ENCODE data around the gene KIRREL2.
"Not testable (repeated sequence)": the region's sequence is repeated elsewhere in the genome, so short reads cannot be mapped to it uniquely, and the experiment has no call there.

Gene KIRREL2

GRCh38 chr19:35899547-35900214, 43.0 kb downstream of the KIRREL2 start:
- DNase-seq, result peak; percentile 93

GRCh38 chr19:35901055-35901644, 44.4 kb downstream of the KIRREL2 start:
- DNase-seq, result no peak

- peak; percentile 63 for DNase-seq
These were observed 45.3 kb downstream of the KIRREL2 start, which contains the start of gene HCST for GRCh38 chr19:35901854-35902661. Gene HCST (plus strand): TSS chr19:35902529. CDS start chr19:35902594, 65 bp downstream.

- no peak for DNase-seq
These were observed 46.3 kb downstream of the KIRREL2 start for GRCh38 chr19:35902870-35903475.

GRCh38 chr19:35903550-35904179, 47.0 kb downstream of the KIRREL2 start:
- peak; percentile 95 for DNase-seq

- peak; percentile 51 for DNase-seq
These were observed 47.8 kb downstream of the KIRREL2 start for GRCh38 chr19:35904311-35905068.

- DNase-seq, result no peak
These were observed 48.5 kb downstream of the KIRREL2 start for GRCh38 chr19:35905178-35905727.

GRCh38 chr19:35907377-35907745, 50.6 kb downstream of the KIRREL2 start:
- no peak for DNase-seq

- peak; percentile 50 for DNase-seq
These were observed 51.3 kb downstream of the KIRREL2 start, which contains the start of gene TYROBP for GRCh38 chr19:35908010-35908441. Gene TYROBP (minus strand): TSS chr19:35908295. CDS start chr19:35908228, 67 bp downstream.

- DNase-seq, result peak; percentile 87
These were observed 52.4 kb downstream of the KIRREL2 start for GRCh38 chr19:35908973-35909683.

- no peak for DNase-seq
These were observed 52.9 kb downstream of the KIRREL2 start for GRCh38 chr19:35909684-35910035.

GRCh38 chr19:35910355-35910754, 53.6 kb downstream of the KIRREL2 start:
- DNase-seq, result not testable (repeated sequence)

GRCh38 chr19:35911173-35911572, 54.5 kb downstream of the KIRREL2 start:
- DNase-seq, result no peak

- DNase-seq, result no peak
These were observed 55.1 kb downstream of the KIRREL2 start for GRCh38 chr19:35911790-35912189.

- DNase-seq, result no peak
These were observed 56.9 kb downstream of the KIRREL2 start for GRCh38 chr19:35913589-35913988.

- no peak for DNase-seq
These were observed 58.7 kb downstream of the KIRREL2 start for GRCh38 chr19:35915443-35915842.
